ENCODE results near the gene TTC9. TPM values are rescaled to one million over a fixed set of nuclear protein-coding genes. Genes with fewer than 3 reads are reported as not detected.

The TTC9 gene
- total RNA-seq, 2 donors from 2014 or later, result 3.2 to 6.7 TPM

- Histone ChIP-seq H3K36me3 (no peaks in the 10 kb centered on the region), H3K4me3 (no peak overlapping the region), H3K27me3 (replicated peaks; ENCODE audit: insufficient read depth) (no peaks in the 10 kb centered on the region), H3K27ac (no peak overlapping the region), H3K9me3 (no peaks in the 10 kb centered on the region), H3K4me1 (replicated peaks) (no peaks in the 10 kb centered on the region)
- intact Hi-C loops (cut with DNase I), result loop anchor here (10.0 kb wide), 1 partner anchor 85 kb away; no protein-coding TSS in a partner anchor
- TF ChIP-seq CTCF (IDR thresholded peaks at IDR 0.05) (no peak), POLR2A (IDR thresholded peaks at IDR 0.05) (no peak), POLR2AphosphoS5 (IDR thresholded peaks at IDR 0.05) (no peak)
- 49% methylated on average over 8 of the region's 8 CpGs for WGBS
- no peak for DNase-seq (ENCODE audit: low spot score)
These were observed 68.1 kb downstream of the TTC9 start for GRCh38 chr14:70709726-70710382.

GRCh38 chr14:70711451-70711850 lies 69.7 kb downstream of the TTC9 start:
- intact Hi-C loops (cut with DNase I), result loop anchor here (10.0 kb wide), 1 partner anchor 87 kb away; no protein-coding TSS in a partner anchor
- Histone ChIP-seq H3K27me3 (replicated peaks; ENCODE audit: insufficient read depth) (no peaks in the 10 kb centered on the region), H3K4me3 (no peak overlapping the region), H3K36me3 (no peaks in the 10 kb centered on the region), H3K27ac (no peak overlapping the region), H3K9me3 (no peaks in the 10 kb centered on the region), H3K4me1 (replicated peaks) (no peaks in the 10 kb centered on the region)
- no peak for DNase-seq (ENCODE audit: low spot score)
- no peak for TF ChIP-seq POLR2AphosphoS5 (IDR thresholded peaks at IDR 0.05)
- no peak for TF ChIP-seq CTCF (IDR thresholded peaks at IDR 0.05)
- WGBS, result 96% methylated on average over 1 of the region's 1 CpG

GRCh38 chr14:70713096-70713495 lies 71.4 kb downstream of the TTC9 start:
- Histone ChIP-seq H3K27me3 (replicated peaks; ENCODE audit: insufficient read depth) (no peaks in the 10 kb centered on the region), H3K27ac (no peak overlapping the region), H3K4me3 (no peak overlapping the region), H3K36me3 (no peaks in the 10 kb centered on the region), H3K9me3 (no peaks in the 10 kb centered on the region), H3K4me1 (replicated peaks) (no peaks in the 10 kb centered on the region)
- 90% methylated on average over 4 of the region's 4 CpGs for WGBS
- TF ChIP-seq POLR2AphosphoS5 (IDR thresholded peaks at IDR 0.05) (no peak), POLR2A (IDR thresholded peaks at IDR 0.05) (no peak), CTCF (IDR thresholded peaks at IDR 0.05) (no peak)
- intact Hi-C loops (cut with DNase I), result loop anchor here (10.0 kb wide), 1 partner anchor 88 kb away; no protein-coding TSS in a partner anchor
- DNase-seq (ENCODE audit: low spot score), result no peak

DNA sequence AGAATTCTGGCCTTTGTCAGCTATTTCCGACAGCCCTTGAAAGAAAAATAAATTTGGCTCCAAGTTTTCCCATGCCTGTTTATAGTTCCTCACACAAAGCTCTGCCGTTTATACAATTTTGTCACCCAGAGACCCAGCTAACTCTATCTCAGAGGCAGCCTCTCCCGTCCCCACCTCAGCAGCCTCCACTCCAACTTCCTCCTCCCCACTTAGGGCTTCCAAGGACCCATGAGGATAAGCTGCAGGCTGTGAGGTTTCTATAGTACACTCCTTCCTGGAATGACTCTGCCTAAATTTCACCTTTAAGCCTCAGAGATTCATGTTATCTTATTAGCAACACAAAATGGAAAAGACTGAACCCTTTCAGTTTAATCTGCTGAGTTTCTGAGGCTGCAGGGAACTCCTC lies 71.8 kb downstream of the TTC9 start:
- WGBS, result 17% methylated on average over 3 of the region's 3 CpGs
- Histone ChIP-seq H3K27me3 (replicated peaks; ENCODE audit: insufficient read depth) (no peaks in the 10 kb centered on the region), H3K4me3 (no peak overlapping the region), H3K4me1 (replicated peaks) (no peaks in the 10 kb centered on the region), H3K9me3 (no peaks in the 10 kb centered on the region), H3K36me3 (no peaks in the 10 kb centered on the region), H3K27ac (no peak overlapping the region)
- no peak for DNase-seq (ENCODE audit: low spot score)
- TF ChIP-seq POLR2A (IDR thresholded peaks at IDR 0.05) (no peak), CTCF (IDR thresholded peaks at IDR 0.05) (no peak), POLR2AphosphoS5 (IDR thresholded peaks at IDR 0.05) (no peak)
- intact Hi-C loops (cut with DNase I), result loop anchor here (10.0 kb wide), 1 partner anchor 89 kb away; no protein-coding TSS in a partner anchor

DNA sequence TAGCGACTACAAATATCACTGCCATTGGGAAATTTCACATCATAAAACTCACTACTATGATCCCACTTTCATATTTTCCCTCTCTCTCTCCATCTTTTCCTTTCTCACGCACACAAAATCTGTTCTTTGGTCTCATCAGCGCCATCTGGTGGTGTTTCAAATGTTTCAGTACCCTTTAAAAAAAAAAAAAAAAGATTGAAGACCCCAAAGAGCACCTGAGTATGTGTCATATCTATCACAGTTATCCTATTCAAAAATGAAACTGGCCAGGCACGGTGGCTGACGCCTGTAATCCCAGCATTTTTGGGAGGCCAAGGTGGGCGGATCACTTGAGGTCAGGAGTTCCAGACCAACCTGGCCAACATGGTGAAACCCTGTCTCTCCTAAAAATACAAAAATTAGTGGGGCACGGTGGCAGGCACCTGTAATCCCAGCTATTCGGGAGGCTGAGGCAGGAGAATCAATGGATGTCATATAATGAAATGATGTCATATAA lies 72.4 kb downstream of the TTC9 start:
- DNase-seq (ENCODE audit: low spot score), result peak; percentile 46
- WGBS, result 22% methylated on average over 8 of the region's 8 CpGs
- intact Hi-C loops (cut with DNase I), result loop anchor here (10.0 kb wide), 1 partner anchor 89 kb away; no protein-coding TSS in a partner anchor

More for the DNA sequence above, 72.4 kb downstream of the TTC9 start:
- no peak overlapping the region for H3K27ac ChIP-seq
- no peaks in the 10 kb centered on the region for H3K27me3 ChIP-seq (replicated peaks; ENCODE audit: insufficient read depth)
- H3K9me3 ChIP-seq, result no peaks in the 10 kb centered on the region
- TF ChIP-seq POLR2A (IDR thresholded peaks at IDR 0.05) (no peak), POLR2AphosphoS5 (IDR thresholded peaks at IDR 0.05) (peak; percentile 29), CTCF (IDR thresholded peaks at IDR 0.05) (peak; percentile 62 to 83 (median 66))
- no peaks in the 10 kb centered on the region for H3K36me3 ChIP-seq
- H3K4me3 ChIP-seq, result no peak overlapping the region
- H3K4me1 ChIP-seq (replicated peaks), result no peaks in the 10 kb centered on the region

All from prostate gland (tissue), 2 donors.